WTC11 (cell line): ENCODE results near the gene DTX1. TPM values are rescaled to one million over a fixed set of nuclear protein-coding genes. Genes with fewer than 3 reads are reported as not detected.

ENCODE experiments used
- ATAC-seq: fragments of 200-7000 bp; cut with Tn5 transposase; 2 replicates; pipeline ENCODE4 v1.10.0; 2021; ENCODE audit warnings: mild to moderate bottlenecking, moderate library complexity
- CTCF ChIA-PET: fragments of 300-600 bp; sonication (Branson Sonifier 250); formaldehyde crosslinking; loops from one replicate; lab custom pipeline; 2021; ENCODE audit warnings: antibody characterized with exemption; lab: Charles Lee
- POLR2A ChIA-PET: fragments of 350-600 bp; sonication (Branson Sonifier 250); formaldehyde crosslinking; loops from one replicate; lab custom pipeline; 2021; ENCODE audit warnings: antibody characterized with exemption; lab: Charles Lee
- DNase-seq: peaks from one replicate; pipeline ENCODE4 v3.0.0; 2021; ENCODE audit warnings: low spot score
- H3K27ac Mint-ChIP-seq: 2 replicates; pipeline ENCODE4 v1.8.0; 2021; ENCODE audit warnings: mixed read lengths
- H3K27me3 Mint-ChIP-seq: 2 replicates; pipeline ENCODE4 v1.8.0; 2021; ENCODE audit warnings: low read depth, mild to moderate bottlenecking, moderate library complexity, mixed read lengths
- H3K36me3 Mint-ChIP-seq: 2 replicates; pipeline ENCODE4 v1.8.0; 2021; ENCODE audit warnings: mixed read lengths
- H3K4me1 Mint-ChIP-seq: 2 replicates; pipeline ENCODE4 v1.8.0; 2022; ENCODE audit warnings: mixed read lengths
- H3K4me3 Mint-ChIP-seq: 2 replicates; pipeline ENCODE4 v1.8.0; 2021; ENCODE audit warnings: mild to moderate bottlenecking, moderate library complexity, mixed read lengths
- H3K9me3 Mint-ChIP-seq: 2 replicates; pipeline ENCODE4 v1.8.0; 2021; ENCODE audit warnings: mixed read lengths
- CBFB ChIP-seq: sonication (generic); formaldehyde crosslinking; IDR thresholded peaks from 2 replicates; pipeline ENCODE4 v1.8.1; 2022; ENCODE audit warnings: mild to moderate bottlenecking, low read depth, missing genetic modification reagents
- ESRRA ChIP-seq: sonication (generic); formaldehyde crosslinking; IDR thresholded peaks from 2 replicates; pipeline ENCODE4 v1.8.1; 2022; ENCODE audit warnings: mild to moderate bottlenecking, missing genetic modification reagents, borderline replicate concordance
- FOXK1 ChIP-seq: sonication (generic); formaldehyde crosslinking; IDR thresholded peaks from 2 replicates; pipeline ENCODE4 v1.8.0; 2022; ENCODE audit warnings: mild to moderate bottlenecking, moderate library complexity, missing genetic modification reagents
- HMGA2 ChIP-seq: fragments of 250-450 bp; sonication (Bioruptor Pico); IDR thresholded peaks from 2 replicates; pipeline ENCODE4 v1.4.0; 2021; ENCODE audit warnings: mild to moderate bottlenecking, moderate library complexity
- NR3C1 ChIP-seq: sonication (generic); formaldehyde crosslinking; conservative IDR thresholded peaks from 2 replicates; pipeline ENCODE4 v1.8.1; 2023; ENCODE audit warnings: low read depth, mild to moderate bottlenecking, missing genetic modification reagents
- SOX15 ChIP-seq: fragments of 250-450 bp; sonication (Bioruptor Pico); IDR thresholded peaks from 2 replicates; pipeline ENCODE4 v1.9.0; 2021; ENCODE audit warnings: mild to moderate bottlenecking
- SP1 ChIP-seq: sonication (generic); formaldehyde crosslinking; conservative IDR thresholded peaks from 2 replicates; pipeline ENCODE4 v1.8.1; 2022; ENCODE audit warnings: missing genetic modification reagents
- ZNF121 ChIP-seq: sonication (generic); formaldehyde crosslinking; IDR thresholded peaks from 2 replicates; pipeline ENCODE4 v1.8.0; 2023; ENCODE audit warnings: missing genetic modification reagents
- ZNF138 ChIP-seq: sonication (generic); formaldehyde crosslinking; conservative IDR thresholded peaks from 2 replicates; pipeline ENCODE4 v1.8.1; 2022; ENCODE audit warnings: mild to moderate bottlenecking, moderate library complexity, missing genetic modification reagents
- ZNF219 ChIP-seq: sonication (generic); formaldehyde crosslinking; IDR thresholded peaks from 2 replicates; pipeline ENCODE4 v1.8.0; 2023; ENCODE audit warnings: missing genetic modification reagents, mild to moderate bottlenecking, borderline replicate concordance
- ZNF317 ChIP-seq: sonication (generic); formaldehyde crosslinking; IDR thresholded peaks from 2 replicates; pipeline ENCODE4 v1.8.1; 2023; ENCODE audit warnings: low read depth, mild to moderate bottlenecking, moderate library complexity, missing genetic modification reagents, borderline replicate concordance
- ZNF416 ChIP-seq: fragments of 250-450 bp; sonication (Bioruptor Pico); IDR thresholded peaks from 2 replicates; pipeline ENCODE4 v1.9.0; 2021; ENCODE audit warnings: mild to moderate bottlenecking, inconsistent platforms
- ZNF671 ChIP-seq: fragments of 250-450 bp; sonication (Bioruptor Pico); IDR thresholded peaks from 2 replicates; pipeline ENCODE4 v1.8.0; 2021; ENCODE audit warnings: mild to moderate bottlenecking
- total RNA-seq: library from RNA; stranded (reverse); gene quantifications from 3 replicates; pipeline ENCODE4 v1.2.3, GENCODE V29; 2021
- TF ChIP-seq, protein P1 (sequence below): sonication (generic); formaldehyde crosslinking; IDR thresholded peaks from 2 replicates; pipeline ENCODE4 v1.8.1; 2022; ENCODE audit warnings: mild to moderate bottlenecking, moderate library complexity, missing genetic modification reagents
- TF ChIP-seq, protein P2 (sequence below): sonication (generic); formaldehyde crosslinking; IDR thresholded peaks from 2 replicates; pipeline ENCODE4 v1.8.0; 2022; ENCODE audit warnings: mild to moderate bottlenecking, missing genetic modification reagents
- TF ChIP-seq, protein P3 (sequence below): sonication (generic); formaldehyde crosslinking; IDR thresholded peaks from 2 replicates; pipeline ENCODE4 v1.8.1; 2023; ENCODE audit warnings: mild to moderate bottlenecking, missing genetic modification reagents, borderline replicate concordance
- TF ChIP-seq, protein P4 (sequence below): sonication (generic); formaldehyde crosslinking; IDR thresholded peaks from 2 replicates; pipeline ENCODE4 v1.8.0; 2022; ENCODE audit warnings: missing genetic modification reagents

Gene DTX1
- total RNA-seq, 1 experiment from 2014 or later, result 6.2 TPM

DNA sequence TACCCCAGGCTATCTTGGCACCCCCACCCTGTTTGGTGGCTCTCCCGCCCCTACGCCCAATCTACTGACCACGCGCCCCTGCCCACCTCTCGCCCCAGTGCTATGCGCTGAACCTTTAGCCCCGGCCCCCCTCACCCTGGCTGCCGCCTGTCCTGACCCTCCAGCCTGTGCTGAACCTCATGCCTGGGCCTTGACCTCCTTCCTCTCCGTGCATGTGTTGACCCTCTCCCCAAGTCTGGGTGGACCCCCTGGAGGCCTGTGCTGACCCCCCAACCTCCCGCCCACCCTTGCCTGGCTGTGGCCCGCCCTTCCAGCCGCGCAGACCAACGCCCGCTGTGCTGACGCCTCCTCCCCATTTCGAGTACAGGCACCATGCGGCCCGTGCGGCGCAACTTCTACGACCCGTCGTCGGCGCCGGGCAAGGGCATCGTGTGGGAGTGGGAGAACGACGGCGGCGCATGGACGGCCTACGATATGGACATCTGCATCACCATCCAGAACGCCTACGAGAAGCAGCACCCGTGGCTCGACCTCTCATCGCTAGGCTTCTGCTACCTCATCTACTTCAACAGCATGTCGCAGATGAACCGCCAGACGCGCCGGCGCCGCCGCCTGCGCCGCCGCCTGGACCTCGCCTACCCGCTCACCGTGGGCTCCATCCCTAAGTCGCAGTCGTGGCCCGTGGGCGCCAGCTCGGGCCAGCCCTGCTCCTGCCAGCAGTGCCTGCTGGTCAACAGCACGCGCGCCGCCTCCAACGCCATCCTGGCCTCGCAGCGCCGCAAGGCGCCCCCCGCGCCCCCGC is 20.7 kb downstream of the DTX1 start:
- Mint-ChIP-seq H3K36me3 (no peaks in the 10 kb centered on the region), H3K4me3 (peak overlapping the region; percentile 63), H3K27ac (no peak overlapping the region), H3K9me3 (no peaks in the 10 kb centered on the region), H3K4me1 (no peaks in the 10 kb centered on the region), H3K27me3 (peaks cover 54% of the 10 kb centered on the region)
- DNase-seq, result no peak
- ATAC-seq, result peak; percentile 46
- POLR2A ChIA-PET, result no interaction called here
- CTCF ChIA-PET, result no interaction called here
- 0 out of 2 replicates have a peak, but pooled peaks have one; percentile 56 for TF ChIP-seq NR3C1 (CRISPR knock-in tag)
- TF ChIP-seq ZNF671, result no peak
- TF ChIP-seq SOX15 (CRISPR knock-in tag), result no peak
- TF ChIP-seq SP1 (CRISPR knock-in tag), result no peak
- TF ChIP-seq, protein P1, sequence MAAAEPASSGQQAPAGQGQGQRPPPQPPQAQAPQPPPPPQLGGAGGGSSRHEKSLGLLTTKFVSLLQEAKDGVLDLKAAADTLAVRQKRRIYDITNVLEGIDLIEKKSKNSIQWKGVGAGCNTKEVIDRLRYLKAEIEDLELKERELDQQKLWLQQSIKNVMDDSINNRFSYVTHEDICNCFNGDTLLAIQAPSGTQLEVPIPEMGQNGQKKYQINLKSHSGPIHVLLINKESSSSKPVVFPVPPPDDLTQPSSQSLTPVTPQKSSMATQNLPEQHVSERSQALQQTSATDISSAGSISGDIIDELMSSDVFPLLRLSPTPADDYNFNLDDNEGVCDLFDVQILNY, result 0 out of 2 replicates have a peak, but pooled peaks have one; percentile 29
- no peak for TF ChIP-seq ZNF317 (CRISPR knock-in tag)
- no peak for TF ChIP-seq ZNF219 (CRISPR knock-in tag)
- TF ChIP-seq ESRRA, result no peak
- TF ChIP-seq, protein P2, sequence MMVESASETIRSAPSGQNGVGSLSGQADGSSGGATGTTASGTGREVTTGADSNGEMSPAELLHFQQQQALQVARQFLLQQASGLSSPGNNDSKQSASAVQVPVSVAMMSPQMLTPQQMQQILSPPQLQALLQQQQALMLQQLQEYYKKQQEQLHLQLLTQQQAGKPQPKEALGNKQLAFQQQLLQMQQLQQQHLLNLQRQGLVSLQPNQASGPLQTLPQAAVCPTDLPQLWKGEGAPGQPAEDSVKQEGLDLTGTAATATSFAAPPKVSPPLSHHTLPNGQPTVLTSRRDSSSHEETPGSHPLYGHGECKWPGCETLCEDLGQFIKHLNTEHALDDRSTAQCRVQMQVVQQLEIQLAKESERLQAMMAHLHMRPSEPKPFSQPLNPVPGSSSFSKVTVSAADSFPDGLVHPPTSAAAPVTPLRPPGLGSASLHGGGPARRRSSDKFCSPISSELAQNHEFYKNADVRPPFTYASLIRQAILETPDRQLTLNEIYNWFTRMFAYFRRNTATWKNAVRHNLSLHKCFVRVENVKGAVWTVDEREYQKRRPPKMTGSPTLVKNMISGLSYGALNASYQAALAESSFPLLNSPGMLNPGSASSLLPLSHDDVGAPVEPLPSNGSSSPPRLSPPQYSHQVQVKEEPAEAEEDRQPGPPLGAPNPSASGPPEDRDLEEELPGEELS (CRISPR knock-in tag), result 0 out of 2 replicates have a peak, but pooled peaks have one; percentile 53
- TF ChIP-seq ZNF138, result 0 out of 2 replicates have a peak, but pooled peaks have one; percentile 33
- no peak for TF ChIP-seq ZNF121
- TF ChIP-seq HMGA2 (CRISPR knock-in tag), result no peak
- TF ChIP-seq FOXK1 (CRISPR knock-in tag), result no peak
- no peak for TF ChIP-seq CBFB
- TF ChIP-seq, protein P3, sequence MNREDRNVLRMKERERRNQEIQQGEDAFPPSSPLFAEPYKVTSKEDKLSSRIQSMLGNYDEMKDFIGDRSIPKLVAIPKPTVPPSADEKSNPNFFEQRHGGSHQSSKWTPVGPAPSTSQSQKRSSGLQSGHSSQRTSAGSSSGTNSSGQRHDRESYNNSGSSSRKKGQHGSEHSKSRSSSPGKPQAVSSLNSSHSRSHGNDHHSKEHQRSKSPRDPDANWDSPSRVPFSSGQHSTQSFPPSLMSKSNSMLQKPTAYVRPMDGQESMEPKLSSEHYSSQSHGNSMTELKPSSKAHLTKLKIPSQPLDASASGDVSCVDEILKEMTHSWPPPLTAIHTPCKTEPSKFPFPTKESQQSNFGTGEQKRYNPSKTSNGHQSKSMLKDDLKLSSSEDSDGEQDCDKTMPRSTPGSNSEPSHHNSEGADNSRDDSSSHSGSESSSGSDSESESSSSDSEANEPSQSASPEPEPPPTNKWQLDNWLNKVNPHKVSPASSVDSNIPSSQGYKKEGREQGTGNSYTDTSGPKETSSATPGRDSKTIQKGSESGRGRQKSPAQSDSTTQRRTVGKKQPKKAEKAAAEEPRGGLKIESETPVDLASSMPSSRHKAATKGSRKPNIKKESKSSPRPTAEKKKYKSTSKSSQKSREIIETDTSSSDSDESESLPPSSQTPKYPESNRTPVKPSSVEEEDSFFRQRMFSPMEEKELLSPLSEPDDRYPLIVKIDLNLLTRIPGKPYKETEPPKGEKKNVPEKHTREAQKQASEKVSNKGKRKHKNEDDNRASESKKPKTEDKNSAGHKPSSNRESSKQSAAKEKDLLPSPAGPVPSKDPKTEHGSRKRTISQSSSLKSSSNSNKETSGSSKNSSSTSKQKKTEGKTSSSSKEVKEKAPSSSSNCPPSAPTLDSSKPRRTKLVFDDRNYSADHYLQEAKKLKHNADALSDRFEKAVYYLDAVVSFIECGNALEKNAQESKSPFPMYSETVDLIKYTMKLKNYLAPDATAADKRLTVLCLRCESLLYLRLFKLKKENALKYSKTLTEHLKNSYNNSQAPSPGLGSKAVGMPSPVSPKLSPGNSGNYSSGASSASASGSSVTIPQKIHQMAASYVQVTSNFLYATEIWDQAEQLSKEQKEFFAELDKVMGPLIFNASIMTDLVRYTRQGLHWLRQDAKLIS (CRISPR knock-in tag), result no peak
- no peak for TF ChIP-seq ZNF416
- TF ChIP-seq, protein P4, sequence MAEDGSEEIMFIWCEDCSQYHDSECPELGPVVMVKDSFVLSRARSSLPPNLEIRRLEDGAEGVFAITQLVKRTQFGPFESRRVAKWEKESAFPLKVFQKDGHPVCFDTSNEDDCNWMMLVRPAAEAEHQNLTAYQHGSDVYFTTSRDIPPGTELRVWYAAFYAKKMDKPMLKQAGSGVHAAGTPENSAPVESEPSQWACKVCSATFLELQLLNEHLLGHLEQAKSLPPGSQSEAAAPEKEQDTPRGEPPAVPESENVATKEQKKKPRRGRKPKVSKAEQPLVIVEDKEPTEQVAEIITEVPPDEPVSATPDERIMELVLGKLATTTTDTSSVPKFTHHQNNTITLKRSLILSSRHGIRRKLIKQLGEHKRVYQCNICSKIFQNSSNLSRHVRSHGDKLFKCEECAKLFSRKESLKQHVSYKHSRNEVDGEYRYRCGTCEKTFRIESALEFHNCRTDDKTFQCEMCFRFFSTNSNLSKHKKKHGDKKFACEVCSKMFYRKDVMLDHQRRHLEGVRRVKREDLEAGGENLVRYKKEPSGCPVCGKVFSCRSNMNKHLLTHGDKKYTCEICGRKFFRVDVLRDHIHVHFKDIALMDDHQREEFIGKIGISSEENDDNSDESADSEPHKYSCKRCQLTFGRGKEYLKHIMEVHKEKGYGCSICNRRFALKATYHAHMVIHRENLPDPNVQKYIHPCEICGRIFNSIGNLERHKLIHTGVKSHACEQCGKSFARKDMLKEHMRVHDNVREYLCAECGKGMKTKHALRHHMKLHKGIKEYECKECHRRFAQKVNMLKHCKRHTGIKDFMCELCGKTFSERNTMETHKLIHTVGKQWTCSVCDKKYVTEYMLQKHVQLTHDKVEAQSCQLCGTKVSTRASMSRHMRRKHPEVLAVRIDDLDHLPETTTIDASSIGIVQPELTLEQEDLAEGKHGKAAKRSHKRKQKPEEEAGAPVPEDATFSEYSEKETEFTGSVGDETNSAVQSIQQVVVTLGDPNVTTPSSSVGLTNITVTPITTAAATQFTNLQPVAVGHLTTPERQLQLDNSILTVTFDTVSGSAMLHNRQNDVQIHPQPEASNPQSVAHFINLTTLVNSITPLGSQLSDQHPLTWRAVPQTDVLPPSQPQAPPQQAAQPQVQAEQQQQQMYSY, result peak; percentile 22; the same call in 1 of the 2 replicates
